OCI-LY7 (cell line): ENCODE results near the gene PRMT9. TPM values are rescaled to one million over a fixed set of nuclear protein-coding genes. Genes with fewer than 3 reads are reported as not detected.

Experiments
- BruUV-seq: library from RNA; stranded (reverse); fragments of 400-500 nt; replicated peaks from 2 replicates; lab custom pipeline; 2021; lab: Mats Ljungman, UMichigan
- CTCF ChIA-PET: fragments of 300-600 bp; sonication (Branson Sonifier 250); formaldehyde crosslinking; loops from one replicate; lab custom pipeline; 2022; ENCODE audit warnings: antibody characterized with exemption; ENCODE audit not compliant: unreplicated experiment; lab: Charles Lee
- POLR2A ChIA-PET: fragments of 300-600 bp; sonication (Branson Sonifier 250); formaldehyde crosslinking; loops from one replicate; lab custom pipeline; 2022; ENCODE audit warnings: antibody characterized with exemption; lab: Charles Lee
- DNase-seq: peaks from one replicate; pipeline ENCODE4 v3.0.0-alpha.2; 2015; ENCODE audit warnings: low spot score
- H2AFZ ChIP-seq: fragments of 200-600 bp; sonication (generic), shearing (Covaris generic); 2 replicates; pipeline ENCODE4 v1.6.1; 2014; ENCODE audit warnings: mild to moderate bottlenecking, antibody characterized with exemption, low read length, moderate library complexity
- H3K27ac ChIP-seq: fragments of 200-600 bp; sonication (generic); 2 replicates; pipeline ENCODE4 v1.5.1; 2014; ENCODE audit warnings: mixed run types, low read depth, mild to moderate bottlenecking, moderate library complexity, low read length, inconsistent platforms; ENCODE audit not compliant: poor library complexity, severe bottlenecking
- H3K36me3 ChIP-seq: fragments of 200-600 bp; sonication (generic); 2 replicates; pipeline ENCODE4 v1.6.1; 2014; ENCODE audit warnings: mild to moderate bottlenecking, antibody characterized with exemption, low read length, moderate library complexity, mixed read lengths; ENCODE audit not compliant: insufficient read depth
- H3K4me1 ChIP-seq: fragments of 200-600 bp; sonication (generic); 2 replicates; pipeline ENCODE4 v1.5.1; 2014; ENCODE audit warnings: mild to moderate bottlenecking, low read length; ENCODE audit not compliant: insufficient read depth, poor library complexity, severe bottlenecking
- H3K4me2 ChIP-seq: fragments of 200-600 bp; sonication (generic); 2 replicates; pipeline ENCODE4 v1.6.1; 2014; ENCODE audit warnings: mild to moderate bottlenecking, low read length
- H3K4me3 ChIP-seq: fragments of 200-600 bp; sonication (generic); 2 replicates; pipeline ENCODE4 v1.5.1; 2014; ENCODE audit warnings: mild to moderate bottlenecking, low read depth, low read length; ENCODE audit not compliant: poor library complexity, severe bottlenecking
- H3K79me2 ChIP-seq: fragments of 200-600 bp; sonication (generic); 2 replicates; pipeline ENCODE4 v1.6.1; 2016; ENCODE audit warnings: low read depth, mild to moderate bottlenecking, low read length, moderate library complexity, mixed read lengths; ENCODE audit not compliant: insufficient read depth
- H3K9me2 ChIP-seq: fragments of 200-600 bp; sonication (generic); 2 replicates; pipeline ENCODE4 v1.6.1; 2016; ENCODE audit warnings: mild to moderate bottlenecking, low read length, mixed read lengths; ENCODE audit not compliant: insufficient read depth
- H3K9me3 ChIP-seq: fragments of 200-600 bp; sonication (generic); 2 replicates; pipeline ENCODE4 v1.6.1; 2014; ENCODE audit warnings: mild to moderate bottlenecking, mixed run types, low read length, mixed read lengths
- H4K20me1 ChIP-seq: fragments of 200-600 bp; sonication (generic); 2 replicates; pipeline ENCODE4 v1.6.1; 2014; ENCODE audit warnings: mild to moderate bottlenecking, antibody characterized with exemption, low read length, moderate library complexity, mixed read lengths; ENCODE audit not compliant: insufficient read depth
- CTCF ChIP-seq: fragments of 200-600 bp; sonication (generic); conservative IDR thresholded peaks from 2 replicates; pipeline ENCODE4 v1.5.1; 2014; ENCODE audit warnings: mild to moderate bottlenecking, antibody characterized with exemption, low read length, moderate library complexity, mixed read lengths
- EZH2phosphoT487 ChIP-seq: fragments of 200-600 bp; sonication (generic); IDR thresholded peaks from 2 replicates; pipeline ENCODE4 v1.6.1; 2018; ENCODE audit warnings: low read depth, borderline replicate concordance, mild to moderate bottlenecking, mixed run types, antibody characterized with exemption, low read length, moderate library complexity, mixed read lengths
- intact Hi-C: fragments of 100-400 bp; cut with micrococcal nuclease; formaldehyde crosslinking; loops from one replicate; pipeline ENCODE4 v1.10.0; 2022; ENCODE audit not compliant: unreplicated experiment
- total RNA-seq, 2 experiments: library from RNA; depleted of rRNA in 1 of 2; stranded (reverse); fragments of >200 nt in 1 of 2; shearing (Covaris generic) in 1 of 2; gene quantifications; 2 replicates each; pipeline ENCODE4 v1.2.3, GENCODE V29; 2014 to 2022

Gene PRMT9
- total RNA-seq, 2 experiments from 2014 or later = 13.1 to 13.9 TPM

- Histone ChIP-seq H2AFZ (no peak overlapping the region), H3K4me3 (no peak overlapping the region), H3K27ac (no peak overlapping the region), H3K4me2 (no peak overlapping the region), H3K36me3 (peaks cover 91% of the 10 kb centered on the region), H4K20me1 (no peaks in the 10 kb centered on the region), H3K9me3 (no peaks in the 10 kb centered on the region; the same call in 1 of the 2 replicates), H3K4me1 (no peaks in the 10 kb centered on the region), H3K79me2 (peaks cover 13% of the 10 kb centered on the region; the same call in 1 of the 2 replicates), H3K9me2 (no peaks in the 10 kb centered on the region)
- ChIA-PET POLR2A (no interaction called here), CTCF (no interaction called here)
- BruUV-seq = no TSS peak
- intact Hi-C loops = no loop called here
- TF ChIP-seq EZH2phosphoT487 (no peak), CTCF (no peak)
- no peak for DNase-seq
These were observed 43.6 kb downstream of the PRMT9 start for GRCh38 chr4:147640331-147640730.

DNA sequence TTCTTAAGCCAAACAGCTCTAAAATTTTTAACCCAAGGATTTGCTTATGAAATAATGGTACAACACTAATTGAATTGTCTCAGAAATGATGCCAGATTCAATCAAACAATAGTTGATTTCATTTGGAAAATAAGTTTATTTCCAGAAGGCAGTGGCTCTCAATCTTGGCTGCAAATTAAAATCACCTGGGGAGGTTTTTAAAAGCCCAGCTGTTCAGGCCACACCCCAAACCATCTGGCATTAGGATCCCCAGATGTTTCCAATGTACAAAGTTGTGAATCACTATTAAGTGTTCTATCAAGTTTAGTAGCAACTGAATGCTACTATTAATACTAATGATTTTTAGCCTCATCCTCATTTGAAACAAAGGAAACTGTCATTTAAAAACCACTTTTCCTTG lies 44.6 kb downstream of the PRMT9 start:
- TF ChIP-seq EZH2phosphoT487 = no peak
- TF ChIP-seq CTCF = no peak
- H3K79me2 ChIP-seq = peaks cover 6% of the 10 kb centered on the region; the same call in 1 of the 2 replicates
- H2AFZ ChIP-seq = no peak overlapping the region
- intact Hi-C loops = no loop called here
- ChIA-PET POLR2A (interaction anchor here (0.9 to 1.4 kb wide), 5 partner anchors 10 to 22 kb away, joined by 3 to 4 read pairs (median 4); partner anchors contain the start of gene TMEM184C), CTCF (no interaction called here)
- no TSS peak for BruUV-seq
- peaks cover 96% of the 10 kb centered on the region for H3K36me3 ChIP-seq
- no peaks in the 10 kb centered on the region; the same call in 1 of the 2 replicates for H3K9me3 ChIP-seq
- no peak overlapping the region for H3K4me3 ChIP-seq
- H3K4me1 ChIP-seq = no peaks in the 10 kb centered on the region
- no peak overlapping the region for H3K4me2 ChIP-seq
- no peak for DNase-seq
- H3K27ac ChIP-seq = no peak overlapping the region
- H4K20me1 ChIP-seq = no peaks in the 10 kb centered on the region
- no peaks in the 10 kb centered on the region for H3K9me2 ChIP-seq

DNA sequence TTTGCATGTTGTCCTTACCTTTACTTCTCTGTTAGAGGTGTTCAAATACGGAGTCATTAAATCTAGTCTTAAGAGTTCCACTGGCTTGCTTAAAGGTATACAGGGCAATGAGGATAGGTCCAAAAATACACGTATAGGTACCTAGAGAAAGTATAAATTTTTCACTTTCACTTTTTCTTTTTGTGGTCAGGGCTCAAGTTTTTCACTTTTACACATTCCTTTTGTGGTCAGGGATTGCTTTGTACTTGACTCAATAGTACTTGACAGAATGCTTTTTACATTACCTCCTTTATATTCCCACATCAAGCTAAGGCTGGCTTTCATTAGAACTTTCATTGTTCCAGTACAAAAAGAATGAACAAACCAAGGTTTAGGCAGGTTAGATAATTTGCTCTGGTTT lies 45.0 kb downstream of the PRMT9 start:
- ChIA-PET CTCF (no interaction called here), POLR2A (interaction anchor here (0.9 to 1.4 kb wide), 5 partner anchors 9 to 22 kb away, joined by 3 to 4 read pairs (median 4); partner anchors contain the start of gene TMEM184C)
- Histone ChIP-seq H3K79me2 (peaks cover 2% of the 10 kb centered on the region; the same call in 1 of the 2 replicates), H3K9me2 (no peaks in the 10 kb centered on the region), H4K20me1 (no peaks in the 10 kb centered on the region), H3K4me1 (no peaks in the 10 kb centered on the region), H3K27ac (no peak overlapping the region), H3K36me3 (peaks cover 96% of the 10 kb centered on the region), H3K4me3 (no peak overlapping the region), H2AFZ (no peak overlapping the region), H3K9me3 (no peaks in the 10 kb centered on the region; the same call in 1 of the 2 replicates), H3K4me2 (no peak overlapping the region)
- intact Hi-C loops = no loop called here
- no TSS peak for BruUV-seq
- no peak for TF ChIP-seq EZH2phosphoT487
- no peak for TF ChIP-seq CTCF
- no peak for DNase-seq
